DMS 273 treated with DMSO at 0.1 percent for 48 hours (cell line): ENCODE data around the gene TLE6.
"Not testable (repeated sequence)": the region's sequence is repeated elsewhere in the genome, so short reads cannot be mapped to it uniquely, and the experiment has no call there.

Experiments used
- DNase-seq: peaks from one replicate; lab custom pipeline; 2025; lab: John Stamatoyannopoulos, UW

The TLE6 gene

DNA sequence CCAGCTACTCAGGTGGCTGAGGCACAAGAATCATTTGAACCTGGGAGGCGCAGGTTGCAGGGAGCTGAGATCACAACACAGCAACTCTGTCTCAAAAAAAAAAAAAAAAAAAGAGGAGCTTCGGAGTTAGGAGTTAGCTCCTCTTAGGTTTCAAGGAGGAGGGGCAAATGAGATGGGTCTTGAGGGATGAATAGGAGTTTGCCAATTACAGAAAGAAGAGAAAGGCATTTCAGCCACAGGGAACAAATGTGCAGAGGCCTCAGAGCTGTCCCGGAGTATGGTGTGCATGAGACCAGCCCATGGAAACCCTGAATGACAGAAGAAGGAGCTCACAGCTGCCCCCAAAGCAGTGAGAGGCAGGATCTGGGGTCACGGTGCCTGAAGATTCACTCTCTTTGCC is 27.2 kb downstream of the TLE6 start:
- no peak for DNase-seq

DNA sequence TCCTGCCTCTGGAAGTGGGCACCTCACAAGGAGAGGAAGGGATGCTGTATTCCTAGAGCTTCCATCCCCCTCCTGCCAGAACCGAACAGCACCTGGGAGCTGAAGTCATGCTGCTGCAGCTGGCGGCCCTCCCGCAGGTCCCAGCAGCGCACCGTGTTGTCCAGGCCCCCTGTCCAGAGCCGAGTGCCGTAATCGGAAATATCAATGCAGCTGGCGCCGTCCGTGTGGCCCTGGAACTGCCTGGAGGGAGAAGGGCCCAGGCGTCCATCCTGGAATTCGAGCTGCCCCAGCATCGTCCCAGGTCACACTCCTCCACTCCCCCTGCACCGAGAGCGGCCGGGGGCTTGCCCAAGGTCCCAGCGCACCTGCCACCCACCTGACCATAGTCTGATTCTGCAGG is 28.0 kb downstream of the TLE6 start:
- DNase-seq, result no peak

DNA sequence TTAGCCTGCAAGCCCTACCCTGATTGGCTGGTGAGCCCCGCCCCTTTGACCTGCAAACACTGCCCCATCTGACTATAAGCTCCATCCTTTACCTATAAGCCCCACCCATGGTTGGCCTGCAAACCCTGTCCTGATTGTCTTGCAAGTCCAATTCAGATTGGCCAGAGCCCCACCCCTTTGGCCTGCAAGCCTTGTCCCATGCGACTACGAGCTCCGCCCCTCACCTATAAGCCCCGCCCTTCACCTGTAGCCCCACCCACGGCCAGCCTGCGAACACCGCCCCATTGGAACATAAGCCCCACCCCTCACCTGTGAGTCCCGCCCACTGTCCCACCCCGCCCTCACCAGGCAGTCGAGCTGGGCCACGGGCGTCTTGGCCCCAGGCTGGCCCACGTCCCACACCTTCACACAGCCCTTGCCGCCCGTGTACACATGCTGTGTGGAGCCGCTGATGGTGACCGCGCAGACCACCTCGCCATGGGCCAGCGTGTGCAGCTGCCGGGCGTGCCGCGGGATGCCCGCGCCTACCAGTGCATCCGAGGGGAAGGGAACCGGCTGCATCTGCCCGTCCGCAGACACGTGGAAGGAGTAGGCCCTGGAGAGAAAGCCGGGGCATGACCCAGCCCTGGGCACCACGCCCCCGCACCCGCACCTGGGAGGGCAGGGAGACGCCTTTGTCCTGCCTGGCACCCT is 28.9 kb downstream of the TLE6 start:
- DNase-seq, result no peak

DNA sequence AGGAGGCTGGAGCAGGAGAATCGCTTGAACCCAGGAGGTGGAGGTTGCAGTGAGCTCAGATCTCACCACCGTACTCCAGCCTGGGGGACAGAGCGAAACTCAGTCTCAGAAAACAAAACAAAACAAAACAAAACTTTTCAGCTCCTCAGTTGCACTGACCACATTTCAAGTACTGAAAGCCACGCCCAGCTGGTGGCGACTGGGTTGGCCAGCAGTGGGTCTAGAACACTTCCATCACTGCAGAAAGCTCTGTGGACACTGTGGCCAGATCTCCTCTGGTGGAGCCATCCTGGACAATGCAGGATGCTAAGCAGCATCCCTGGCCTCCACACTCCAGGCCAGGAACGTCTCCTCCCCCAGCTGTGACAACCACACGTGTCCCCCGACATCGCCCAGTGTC is 30.6 kb downstream of the TLE6 start:
- no peak for DNase-seq

DNA sequence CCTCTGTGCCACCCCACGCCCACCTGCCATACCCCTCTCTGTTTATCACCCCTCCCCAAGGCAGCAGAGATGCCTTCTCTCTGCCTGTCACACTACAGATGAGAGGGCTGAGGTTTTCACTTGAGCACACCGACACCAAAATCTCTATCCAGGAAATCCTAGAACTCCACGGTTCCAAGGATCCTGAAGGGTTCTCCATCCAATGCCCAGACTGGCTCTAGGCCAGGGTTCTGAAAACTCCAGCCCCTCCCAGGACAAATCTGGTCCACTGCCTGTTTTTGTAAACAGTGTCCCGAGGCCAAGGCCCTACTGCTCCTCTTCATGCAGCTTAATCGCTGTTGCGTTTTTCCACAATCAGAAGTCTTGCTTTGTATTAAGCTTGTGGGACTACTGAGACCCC is 31.6 kb downstream of the TLE6 start:
- no peak for DNase-seq

DNA sequence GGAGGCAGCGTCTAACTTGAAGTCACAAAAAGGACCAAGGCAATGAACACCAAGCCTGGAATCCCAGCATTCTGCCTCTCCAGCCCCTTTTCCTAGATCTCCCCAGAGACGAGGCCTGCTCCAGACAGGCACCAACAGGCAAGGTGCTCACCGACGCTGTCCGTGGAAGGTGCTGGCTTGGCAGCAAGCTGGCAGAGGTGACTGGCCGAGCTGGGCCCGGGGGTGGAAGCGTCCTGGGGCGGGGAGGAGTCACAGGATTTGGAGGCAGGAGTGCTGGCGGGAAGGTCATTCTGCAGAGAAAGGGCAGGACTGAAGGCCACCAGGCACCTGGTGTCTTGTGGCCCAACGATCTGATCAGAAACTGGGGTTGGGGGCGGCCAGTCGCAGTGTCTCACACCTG is 33.5 kb downstream of the TLE6 start:
- no peak for DNase-seq

DNA sequence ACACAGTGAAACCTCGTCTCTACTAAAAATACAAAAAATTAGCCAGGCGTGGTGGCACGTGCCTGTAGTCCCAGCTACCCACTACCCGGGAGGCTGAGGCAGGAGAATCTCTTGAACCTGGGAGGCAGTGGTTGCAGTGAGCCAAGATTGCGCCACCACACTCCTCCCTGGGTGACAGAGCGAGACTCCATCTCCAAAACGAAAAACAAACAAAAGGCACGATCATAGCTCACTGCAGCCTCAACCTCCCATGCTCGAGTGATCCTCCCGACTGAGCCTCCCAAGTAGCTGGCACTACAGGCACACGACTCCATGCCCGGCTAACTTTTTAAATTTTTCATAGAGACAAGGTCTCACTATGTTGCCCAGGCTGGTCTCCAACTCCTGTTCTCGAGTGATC is 34.7 kb downstream of the TLE6 start:
- not testable (repeated sequence) for DNase-seq

DNA sequence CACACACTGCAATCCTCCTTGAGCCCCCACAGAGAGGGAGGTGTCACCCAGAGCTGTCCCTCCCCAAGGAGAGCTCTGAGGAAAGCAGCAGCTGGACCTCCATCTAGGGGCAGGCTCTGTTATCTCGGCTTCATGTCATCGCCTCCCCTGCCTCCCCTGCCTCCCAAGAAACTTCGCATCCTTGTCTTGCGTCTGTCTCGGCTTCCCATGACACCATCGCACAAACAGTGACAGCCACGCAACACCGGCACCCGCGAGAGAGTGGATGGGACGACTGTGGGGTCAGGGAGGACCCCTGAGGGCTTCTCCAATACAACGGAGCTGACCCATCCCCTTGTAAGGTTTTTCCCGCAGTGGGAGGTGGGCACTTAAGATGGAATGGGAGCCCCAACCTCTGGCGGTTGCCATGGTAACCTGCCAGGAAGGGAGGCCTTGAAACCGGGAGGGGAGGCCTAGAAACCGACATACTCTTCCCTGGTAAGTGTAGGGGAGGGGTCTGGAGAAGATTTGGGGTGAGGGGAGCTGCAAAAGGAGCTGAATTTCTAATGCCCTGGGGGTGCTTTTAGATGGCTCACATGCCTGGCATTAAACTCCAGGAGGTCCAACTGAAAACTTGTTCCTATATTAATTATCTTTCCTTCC is 35.4 kb downstream of the TLE6 start:
- no peak for DNase-seq

DNA sequence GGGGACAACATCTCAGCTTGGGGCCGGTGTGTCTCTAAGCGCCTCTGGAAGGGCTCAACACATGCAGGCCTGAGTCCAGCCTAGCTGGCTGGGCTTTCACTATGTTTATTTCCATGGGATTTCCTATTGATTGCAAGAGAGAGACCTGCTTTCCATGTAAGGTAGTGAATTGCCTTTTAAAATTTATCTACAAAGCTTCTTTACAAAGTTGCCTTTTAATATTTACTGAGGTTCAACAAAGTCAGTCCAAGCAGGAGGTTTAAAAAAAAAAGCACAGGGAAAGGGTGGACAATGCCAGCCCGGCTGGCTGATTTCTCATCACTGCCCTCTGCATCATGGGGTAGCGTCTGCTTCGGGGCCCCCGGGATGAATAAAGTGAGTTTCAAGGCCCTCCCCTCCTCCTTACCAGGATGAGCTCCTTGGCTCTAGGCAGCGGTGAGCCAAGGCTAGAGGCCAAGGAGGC is 35.9 kb downstream of the TLE6 start:
- DNase-seq, result no peak

DNA sequence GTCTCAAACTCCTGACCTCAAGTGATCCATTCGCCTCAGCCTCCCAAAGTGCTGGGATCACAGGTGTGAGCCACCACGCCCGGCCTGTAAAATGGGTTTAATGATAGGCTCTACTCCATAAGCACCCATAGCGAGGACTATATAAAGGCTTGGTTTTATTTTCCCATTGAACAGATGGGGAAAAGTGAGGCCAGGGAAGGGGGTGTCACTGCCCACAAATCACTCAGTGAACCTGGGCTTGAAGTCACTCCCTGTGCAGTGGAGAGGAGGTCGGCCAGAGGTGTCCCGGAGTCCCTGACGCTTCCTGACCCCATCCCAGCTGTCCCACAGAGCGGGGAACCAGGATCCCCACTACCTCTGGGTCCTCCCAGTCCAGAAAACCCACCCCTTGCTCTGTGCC is 36.8 kb downstream of the TLE6 start:
- DNase-seq, result no peak

DNA sequence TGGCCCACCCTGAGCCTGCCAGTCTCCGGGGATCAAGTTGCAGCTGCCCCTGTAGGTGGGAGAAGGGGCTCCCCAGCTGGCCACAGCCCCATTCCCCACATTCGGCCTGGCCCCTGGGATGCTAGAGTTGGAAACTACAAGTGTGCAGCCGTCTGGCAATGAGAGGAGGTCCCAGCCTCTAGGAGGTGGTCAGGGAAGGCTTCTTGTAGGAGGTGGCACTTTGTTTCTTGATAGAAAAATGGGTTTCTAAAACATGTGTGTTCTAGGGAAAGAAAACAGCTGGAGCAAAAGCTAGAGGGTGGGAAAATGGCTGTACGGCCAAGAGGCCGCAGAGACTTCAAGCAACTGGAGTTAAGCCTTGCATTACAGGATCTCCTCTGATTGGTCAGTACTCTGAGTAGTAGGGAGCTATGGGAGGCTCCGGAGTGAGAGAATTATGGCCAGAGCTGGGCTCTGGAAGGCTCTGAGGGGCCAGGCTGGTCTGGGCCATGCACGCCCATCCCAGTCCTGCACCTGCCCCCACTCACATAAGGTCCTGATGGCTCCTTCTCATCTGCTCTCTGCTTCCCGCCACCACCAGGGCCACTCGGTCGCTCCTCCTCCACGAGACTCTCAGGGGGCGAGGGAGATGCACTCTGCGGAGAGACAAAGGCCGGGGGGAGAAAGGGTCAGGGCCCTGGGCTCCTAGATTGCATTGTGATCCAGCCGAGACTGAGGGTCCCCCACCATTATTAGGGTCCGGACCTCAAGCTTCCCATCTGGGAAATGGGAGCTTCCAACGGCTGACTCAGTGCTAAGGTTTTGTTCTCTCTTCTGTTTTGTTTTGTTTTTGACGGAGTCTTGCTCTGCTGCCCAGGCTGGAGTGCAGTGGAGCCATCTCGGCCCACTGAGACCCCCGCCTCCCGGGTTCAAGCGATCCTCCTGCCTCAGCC is 38.0 kb downstream of the TLE6 start:
- DNase-seq, result no peak

DNA sequence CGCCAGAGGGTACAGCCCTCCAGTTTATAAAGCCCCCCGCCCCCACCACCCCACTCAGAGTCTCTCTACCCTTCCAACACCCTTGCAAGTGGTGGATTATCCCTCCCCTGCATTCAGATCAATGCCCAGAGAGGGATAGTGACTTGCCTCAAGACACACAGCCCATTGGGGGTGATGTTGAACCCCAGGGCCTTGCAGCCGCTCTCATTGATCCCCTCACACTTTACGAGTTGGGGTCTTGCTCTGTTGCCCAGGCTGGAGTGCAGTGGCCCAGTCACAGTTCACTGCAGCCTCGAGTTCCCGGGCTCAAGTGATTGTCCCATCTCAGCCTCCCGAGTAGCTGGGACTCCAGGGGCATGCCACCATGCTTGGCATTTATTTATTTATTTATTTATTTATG is 40.6 kb downstream of the TLE6 start:
- no peak for DNase-seq

DNA sequence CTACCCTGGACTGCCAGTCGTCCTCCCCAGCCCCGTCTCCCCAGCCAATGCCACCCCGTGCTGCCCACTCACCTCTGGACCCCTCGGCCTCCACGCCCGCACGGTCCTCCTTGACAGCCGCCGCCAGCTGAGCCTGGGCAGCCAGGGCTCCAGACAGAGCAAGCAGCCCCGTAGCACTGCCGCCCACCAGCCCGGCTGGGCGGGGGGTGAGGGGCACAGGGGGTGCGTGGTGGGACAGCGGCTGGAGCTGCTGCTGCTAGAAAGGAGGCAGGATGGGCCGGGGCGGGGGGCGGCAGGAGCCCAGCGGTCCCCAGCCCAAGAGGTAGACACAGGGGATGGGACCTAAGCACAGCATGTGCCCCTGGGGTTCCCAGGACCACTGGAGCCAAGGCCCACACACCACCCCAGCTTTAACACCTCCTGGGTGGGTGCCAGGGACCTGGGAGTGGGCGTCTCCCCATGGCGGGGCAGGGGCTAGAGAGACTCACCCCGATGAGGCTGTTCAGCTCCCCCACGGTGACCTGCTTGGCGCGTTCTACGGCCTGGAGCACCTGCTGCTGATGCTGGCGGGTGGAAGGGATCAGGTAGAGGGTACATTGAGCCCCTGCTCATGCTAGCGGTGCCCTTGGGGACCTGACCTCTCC is 42.0 kb downstream of the TLE6 start:
- DNase-seq, result no peak

DNA sequence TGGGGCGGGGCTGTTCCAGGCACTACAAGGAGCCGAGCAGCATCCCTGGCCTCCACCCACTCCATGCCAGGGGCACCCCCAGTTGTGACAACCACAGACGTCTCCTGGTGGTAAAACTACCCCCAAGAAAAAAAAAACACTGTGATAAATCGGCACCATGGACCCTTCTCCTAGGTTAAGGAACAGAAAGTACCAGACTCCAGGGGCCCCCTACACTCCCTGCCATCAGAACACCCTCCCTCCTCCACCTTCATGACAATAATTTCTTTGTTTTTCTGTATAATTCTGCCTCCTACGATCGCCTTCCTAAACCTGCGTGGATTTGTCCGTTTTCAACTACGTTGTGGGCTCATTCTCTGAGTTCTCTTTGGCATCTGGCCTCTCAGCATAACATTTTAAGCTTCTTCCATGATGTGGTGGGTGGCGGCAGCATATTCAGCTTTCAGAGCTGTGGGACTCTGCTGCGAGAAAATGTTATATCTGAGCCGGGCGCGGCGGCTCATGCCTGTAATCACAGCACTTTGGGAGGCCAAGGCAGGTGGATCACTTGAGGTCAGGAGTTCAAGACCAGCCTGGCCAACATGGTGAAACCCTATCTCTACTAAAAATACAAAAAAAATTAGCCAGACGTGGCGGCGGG is 43.1 kb downstream of the TLE6 start:
- DNase-seq, result no peak

DNA sequence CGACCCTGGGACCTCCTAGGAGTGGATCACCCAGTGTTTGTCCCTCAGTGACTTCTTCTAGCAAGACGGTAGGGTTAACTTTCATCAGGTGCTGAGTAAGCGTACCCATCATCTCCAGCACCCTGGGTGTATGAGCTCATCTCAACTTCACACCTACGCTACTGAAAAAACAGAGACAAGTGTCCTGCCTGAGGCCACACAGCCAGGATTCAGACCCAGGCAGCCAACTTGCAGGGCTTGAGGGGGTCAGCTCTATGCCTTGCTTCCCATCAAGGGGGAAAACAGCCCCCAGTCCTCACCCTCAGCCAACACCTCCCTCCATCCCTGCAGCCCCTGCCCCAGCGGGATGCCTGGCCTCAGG is 47.1 kb downstream of the TLE6 start:
- DNase-seq, result no peak

DNA sequence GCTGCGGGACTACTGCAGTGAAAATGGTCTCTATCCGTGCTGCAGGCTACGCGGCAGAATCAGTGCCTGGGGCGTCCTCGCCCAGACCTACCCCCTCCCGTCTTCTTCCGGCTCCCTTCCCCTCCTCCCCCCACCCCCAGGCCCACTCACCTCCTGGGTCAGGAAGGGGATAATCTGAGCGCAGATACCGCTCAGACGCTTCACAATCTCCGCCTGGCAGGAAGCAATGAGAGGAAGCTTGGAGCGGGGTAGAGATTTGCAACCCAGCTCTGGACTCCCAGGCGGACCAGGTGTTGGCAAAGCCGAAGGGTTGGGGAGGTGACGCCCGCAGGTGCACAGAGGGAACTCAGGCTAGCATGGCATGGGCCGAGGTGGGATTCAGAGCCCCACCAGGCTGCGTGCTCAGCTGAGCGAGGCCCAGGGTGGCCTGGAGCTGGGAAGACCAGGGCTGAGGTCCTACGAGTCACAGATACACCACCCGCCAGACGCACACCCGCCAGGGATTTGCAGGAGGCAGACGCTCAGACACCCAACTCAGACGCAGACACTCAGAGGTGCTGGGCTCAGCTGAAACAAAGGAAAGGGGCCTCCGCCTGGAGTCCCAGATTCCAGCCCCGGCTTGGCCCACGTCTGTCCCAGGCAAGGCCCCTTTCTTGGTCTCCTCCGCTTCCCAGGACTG is 47.6 kb downstream of the TLE6 start:
- no peak for DNase-seq

DNA sequence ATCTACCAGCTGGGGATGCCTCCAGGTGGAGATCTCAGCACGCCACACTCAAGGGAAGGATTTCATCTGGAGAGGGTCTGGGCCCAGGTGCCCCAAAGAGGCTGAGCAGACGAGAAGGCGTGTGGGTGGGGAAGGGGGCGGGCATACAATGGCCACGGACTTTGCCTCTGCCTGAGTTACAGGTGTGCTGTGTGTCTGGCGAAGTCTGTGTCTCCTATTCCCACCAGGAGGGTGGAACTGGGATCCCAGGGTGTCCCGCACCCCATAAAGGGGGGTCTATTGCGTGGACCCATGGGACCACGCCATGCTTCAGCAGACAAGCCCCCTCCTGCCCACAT is 48.2 kb downstream of the TLE6 start:
- DNase-seq, result no peak

DNA sequence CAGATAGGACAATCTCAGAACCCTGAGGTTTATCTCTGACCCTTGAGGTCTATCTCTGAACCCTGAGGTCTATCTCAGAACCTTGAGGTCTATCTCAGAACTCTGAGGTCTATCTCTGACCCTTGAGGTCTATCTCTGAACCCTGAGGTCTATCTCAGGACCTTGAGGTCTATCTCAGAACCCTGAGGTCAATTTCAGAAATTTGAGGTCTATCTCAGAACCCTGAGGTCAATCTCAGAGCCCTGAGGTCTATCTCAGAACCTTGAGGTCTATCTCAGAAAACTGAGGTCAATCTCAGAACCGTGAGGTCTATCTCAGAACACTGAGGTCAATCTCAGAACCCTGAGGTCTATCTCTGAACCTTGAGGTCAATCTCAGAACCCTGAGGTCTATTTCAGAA is 49.4 kb downstream of the TLE6 start:
- no peak for DNase-seq

DNA sequence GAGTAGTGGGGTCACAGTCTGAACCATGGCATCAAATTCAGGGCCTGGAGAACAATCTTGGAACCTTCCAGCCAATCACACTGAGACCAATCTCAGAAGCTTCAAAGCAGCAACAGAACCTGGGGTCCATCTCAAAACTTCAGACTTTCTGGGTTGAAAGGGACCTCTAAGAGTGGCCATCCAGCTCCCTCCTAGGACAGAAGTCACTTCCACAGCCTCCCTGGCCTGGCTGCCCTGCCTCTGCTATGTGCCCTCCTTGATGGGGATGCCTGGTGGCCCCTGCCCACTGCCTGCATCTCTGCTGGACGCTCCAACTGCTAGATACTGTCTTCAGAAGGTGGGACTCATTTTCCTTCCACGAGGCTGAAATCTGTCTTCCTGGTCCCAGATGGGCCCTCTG is 49.9 kb downstream of the TLE6 start:
- no peak for DNase-seq

DNA sequence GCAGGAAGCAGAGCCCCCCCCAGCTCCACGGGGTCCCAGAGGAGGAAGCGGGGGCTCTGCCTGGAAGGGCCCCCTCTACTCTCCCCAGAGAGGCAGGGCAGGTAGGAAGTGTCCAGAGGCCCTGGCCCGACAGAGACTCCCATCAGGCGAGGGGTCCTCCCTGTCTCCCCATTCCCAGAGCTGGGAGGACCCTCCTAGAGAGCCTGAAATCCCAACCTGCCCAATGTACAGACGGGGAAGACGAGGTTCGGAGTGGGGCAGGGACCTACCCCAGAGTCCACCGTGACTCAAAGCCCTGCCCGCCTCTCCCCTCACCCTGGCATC is 50.6 kb downstream of the TLE6 start:
- DNase-seq, result no peak

DNA sequence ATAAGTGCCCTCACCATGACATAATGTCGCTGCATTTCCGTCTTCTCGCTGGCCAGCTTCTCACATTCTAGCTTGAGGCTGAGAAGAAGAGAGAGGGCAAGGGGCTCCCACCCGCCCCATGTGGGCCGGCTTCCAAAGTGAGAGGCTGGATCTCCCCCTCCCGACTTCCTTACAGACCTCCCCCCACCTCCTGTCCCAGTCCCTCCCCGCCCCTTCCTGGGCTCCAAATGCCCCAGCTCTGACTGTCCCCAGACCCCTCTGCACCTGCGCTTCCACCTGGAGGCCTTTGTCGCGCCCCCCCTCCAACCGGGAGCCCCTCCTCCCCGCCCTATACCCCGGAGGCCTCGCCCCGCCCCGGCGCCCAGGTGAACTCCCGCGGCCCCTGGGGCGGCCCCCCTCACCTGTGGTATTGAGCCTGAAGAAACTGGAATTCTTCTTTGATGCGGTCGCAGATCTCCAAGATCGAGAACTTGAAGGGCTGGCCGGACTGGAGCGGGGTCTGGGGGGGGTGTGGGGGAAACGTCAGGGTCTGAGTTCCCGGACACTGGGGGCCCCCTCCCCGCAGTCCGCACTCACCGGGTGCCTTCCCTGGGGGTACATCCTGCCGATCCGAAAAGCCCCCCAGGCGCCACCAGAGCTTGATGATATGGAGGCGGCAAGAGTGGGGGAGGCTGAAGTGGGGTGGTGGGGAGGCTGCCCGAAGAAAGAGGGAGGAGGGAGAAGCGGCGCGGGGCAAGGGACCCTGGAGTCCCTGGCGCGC is 51.1 kb downstream of the TLE6 start:
- DNase-seq, result no peak
